AG09319 (cell line): ENCODE measurements around the gene FBLIM1.

Experiments used
- DNase-seq: peaks from one replicate; pipeline ENCODE4 v3.0.0-alpha.2; 2010; ENCODE audit warnings: low read depth; ENCODE audit errors: extremely low read depth
- CTCF ChIP-seq: IDR thresholded peaks from 2 replicates; pipeline ENCODE4 v1.5.1; 2011; ENCODE audit warnings: low read depth, mild to moderate bottlenecking, inconsistent platforms, low read length, moderate library complexity

Gene FBLIM1

GRCh38 chr1:15830258-15830657 is 71.7 kb downstream of the FBLIM1 start:
- no peak for TF ChIP-seq CTCF
- no peak for DNase-seq

GRCh38 chr1:15833069-15833679 is 74.6 kb downstream of the FBLIM1 start:
- no peak for TF ChIP-seq CTCF

GRCh38 chr1:15833842-15834405 is 75.3 kb downstream of the FBLIM1 start:
- no peak for TF ChIP-seq CTCF
- no peak for DNase-seq

More at GRCh38 chr1:15833069-15833679, 74.6 kb downstream of the FBLIM1 start:
- no peak for DNase-seq

GRCh38 chr1:15834406-15835204 is 76.0 kb downstream of the FBLIM1 start:
- no peak for TF ChIP-seq CTCF
- peak; percentile 75 for DNase-seq

GRCh38 chr1:15835205-15835740 is 76.7 kb downstream of the FBLIM1 start:
- TF ChIP-seq CTCF: no peak
- DNase-seq: no peak

GRCh38 chr1:15835741-15836510 is 77.3 kb downstream of the FBLIM1 start:
- TF ChIP-seq CTCF: no peak
- DNase-seq: peak; percentile 99
